ENCODE data around the gene FADS2.

- TF ChIP-seq CTCF (IDR thresholded peaks at IDR 0.05 in 2 of 3, conservative IDR thresholded peaks at IDR 0.05 in 1 of 3; ENCODE audit: insufficient read depth in 2 of 3, low read depth in 1 of 3, low read length in 3 of 3) (no peak), SLC30A9 (CRISPR knock-in tag; IDR thresholded peaks at IDR 0.05) (no peak), YY1 (IDR thresholded peaks at IDR 0.05; ENCODE audit: borderline replicate concordance in 1 of 3, control insufficient read depth in 1 of 3, extremely low read depth in 1 of 3, insufficient read depth in 3 of 3, insufficient read length in 1 of 3, insufficient replicate concordance in 2 of 3, low read depth in 1 of 3, low read length in 2 of 3) (no peak), BHLHE40 (IDR thresholded peaks at IDR 0.05; ENCODE audit: low read length) (no peak), KAT7 (CRISPR knock-in tag; IDR thresholded peaks at IDR 0.05; ENCODE audit: borderline replicate concordance) (no peak), MLX (CRISPR knock-in tag; conservative IDR thresholded peaks at IDR 0.05) (no peak), CTBP1 (IDR thresholded peaks at IDR 0.05; ENCODE audit: borderline replicate concordance) (no peak), STAT6 (CRISPR knock-in tag; IDR thresholded peaks at IDR 0.05) (no peak)
These were observed 25.6 kb downstream of the FADS2 start for GRCh38 chr11:61853698-61854169.
